Esophagus muscularis mucosa (tissue), 4 donors: ENCODE measurements around the gene TNNC2. TPM values are rescaled to one million over a fixed set of nuclear protein-coding genes. Genes with fewer than 3 reads are reported as not detected.

Source experiments
- DNase-seq: peaks from one replicate; pipeline ENCODE4 v3.0.0-alpha.2; 2017; ENCODE audit errors: extremely low spot score
- H3K27ac ChIP-seq, 4 donors: fragments of 200-600 bp; sonication (generic); replicated peaks in 1 of 4; 1 replicate in 3 of 4; 2 replicates in 1 of 4; pipeline ENCODE4 v1.5.1; 2016 to 2019; ENCODE audit warnings: mild to moderate bottlenecking in 1 of 4
- H3K27me3 ChIP-seq, 4 donors: fragments of 200-600 bp; sonication (generic); one replicate each; pipeline versions ENCODE4 v1.5.1 to v1.6.0; 2016 to 2019
- H3K36me3 ChIP-seq, 4 donors: fragments of 200-600 bp; sonication (generic); one replicate each; pipeline ENCODE4 v1.5.1; 2016 to 2019
- H3K4me1 ChIP-seq, 4 donors: fragments of 200-600 bp; sonication (generic); one replicate each; pipeline ENCODE4 v1.5.1; 2016 to 2019
- H3K4me3 ChIP-seq, 4 donors: fragments of 200-600 bp; sonication (generic); 1 replicate in 2 of 4; 2 replicates in 2 of 4; pipeline ENCODE4 v1.5.1; 2016 to 2019; ENCODE audit warnings: mild to moderate bottlenecking in 4 of 4, moderate library complexity in 1 of 4
- H3K9me3 ChIP-seq, 4 donors: fragments of 200-600 bp; sonication (generic); 1 replicate in 3 of 4; 2 replicates in 1 of 4; pipeline ENCODE4 v1.5.1; 2016 to 2019
- EP300 ChIP-seq: sonication (generic); formaldehyde crosslinking; IDR thresholded peaks from one replicate; pipeline ENCODE4 v1.6.1; 2017; ENCODE audit warnings: antibody characterized with exemption
- POLR2A ChIP-seq: fragments of 450-650 bp; IDR thresholded peaks from one replicate; pipeline ENCODE4 v1.6.1; 2017; ENCODE audit warnings: antibody characterized with exemption, moderate library complexity, mild to moderate bottlenecking, low read depth
- POLR2AphosphoS5 ChIP-seq, 2 donors: sonication (generic); formaldehyde crosslinking; IDR thresholded peaks; one replicate each; pipeline ENCODE4 v1.6.1; 2017; ENCODE audit warnings: antibody characterized with exemption in 2 of 2
- WGBS: methylation state at CpG from one replicate; pipeline ENCODE4 v1.1.5; 2018; 5-methylcytosine and 5-hydroxymethylcytosine counted together
- intact Hi-C: fragments of 100-400 bp; cut with DNase I; formaldehyde crosslinking; loops from one replicate; pipeline ENCODE4 v1.15.1; 2023
- total RNA-seq, 4 donors: library from RNA; depleted of rRNA; stranded (reverse); fragments of >200 nt; gene quantifications; one replicate each; pipeline versions ENCODE4 v1.1.0 to v1.2.1, GENCODE V29; 2016
- TF ChIP-seq, protein P1 (sequence below), 3 experiments: fragments of 200-600 bp in 2 of 3; fragments of 450-650 bp in 1 of 3; sonication (generic) in 2 of 3; IDR thresholded peaks; one replicate each; pipeline ENCODE4 v1.5.1; 2017 to 2019; ENCODE audit warnings: antibody characterized with exemption in 3 of 3, mild to moderate bottlenecking in 2 of 3, moderate library complexity in 1 of 3

The TNNC2 gene
- total RNA-seq, 4 donors from 2014 or later, result 0.46 to 3.1 (median 1.8) TPM

DNA sequence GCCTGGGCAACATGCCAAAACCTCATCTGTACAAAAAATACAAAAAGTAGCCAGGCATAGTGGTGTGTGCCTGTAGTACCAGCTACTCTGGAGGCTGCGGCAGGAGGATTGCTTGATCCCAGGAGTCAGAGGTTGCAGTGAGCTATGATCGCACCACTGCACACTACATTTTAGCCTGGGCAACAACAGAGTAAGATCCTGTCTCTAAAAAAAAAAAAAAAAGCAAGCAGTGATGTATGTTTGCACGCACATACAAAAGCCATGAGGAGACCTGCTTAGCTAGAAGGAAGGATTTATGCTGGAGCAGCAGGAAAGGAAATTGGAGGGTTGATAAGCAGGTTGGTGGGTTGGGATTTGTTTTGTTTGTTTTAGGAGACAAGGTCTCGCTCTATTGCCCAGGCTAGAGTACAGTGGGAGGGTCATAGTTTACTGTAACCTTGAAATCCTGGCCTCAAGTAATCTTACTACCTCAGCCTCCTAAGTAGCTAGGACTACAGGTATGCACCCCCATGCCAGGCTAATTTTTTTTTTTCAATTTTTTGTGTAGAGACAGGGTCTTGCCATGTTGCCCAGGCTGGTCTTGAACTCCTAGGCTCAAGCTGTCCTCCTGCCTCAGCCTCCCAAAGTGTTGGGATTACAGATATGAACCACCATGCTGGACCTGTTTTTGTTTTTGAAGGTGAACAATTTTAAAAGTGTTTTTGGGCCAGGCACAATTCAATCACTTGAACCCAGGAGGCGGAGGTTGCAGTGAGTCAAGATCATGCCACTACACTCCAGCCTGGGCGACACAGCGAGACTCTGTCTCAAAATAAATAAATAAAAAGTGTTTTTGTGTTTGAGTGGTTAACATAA is 34.3 kb upstream of the TNNC2 start:
- no peak overlapping the region for H3K4me3 ChIP-seq
- intact Hi-C loops, result no loop called here
- no peaks in the 10 kb centered on the region for H3K9me3 ChIP-seq
- H3K36me3 ChIP-seq, result no peaks in the 10 kb centered on the region
- no peaks in the 10 kb centered on the region for H3K27me3 ChIP-seq
- H3K27ac ChIP-seq, result no peak overlapping the region
- 95% methylated on average over 7 of the region's 7 CpGs for WGBS
- TF ChIP-seq POLR2A (no peak), POLR2AphosphoS5 (IDR thresholded peaks at IDR 0.05) (no peak), EP300 (no peak)
- TF ChIP-seq, protein P1, sequence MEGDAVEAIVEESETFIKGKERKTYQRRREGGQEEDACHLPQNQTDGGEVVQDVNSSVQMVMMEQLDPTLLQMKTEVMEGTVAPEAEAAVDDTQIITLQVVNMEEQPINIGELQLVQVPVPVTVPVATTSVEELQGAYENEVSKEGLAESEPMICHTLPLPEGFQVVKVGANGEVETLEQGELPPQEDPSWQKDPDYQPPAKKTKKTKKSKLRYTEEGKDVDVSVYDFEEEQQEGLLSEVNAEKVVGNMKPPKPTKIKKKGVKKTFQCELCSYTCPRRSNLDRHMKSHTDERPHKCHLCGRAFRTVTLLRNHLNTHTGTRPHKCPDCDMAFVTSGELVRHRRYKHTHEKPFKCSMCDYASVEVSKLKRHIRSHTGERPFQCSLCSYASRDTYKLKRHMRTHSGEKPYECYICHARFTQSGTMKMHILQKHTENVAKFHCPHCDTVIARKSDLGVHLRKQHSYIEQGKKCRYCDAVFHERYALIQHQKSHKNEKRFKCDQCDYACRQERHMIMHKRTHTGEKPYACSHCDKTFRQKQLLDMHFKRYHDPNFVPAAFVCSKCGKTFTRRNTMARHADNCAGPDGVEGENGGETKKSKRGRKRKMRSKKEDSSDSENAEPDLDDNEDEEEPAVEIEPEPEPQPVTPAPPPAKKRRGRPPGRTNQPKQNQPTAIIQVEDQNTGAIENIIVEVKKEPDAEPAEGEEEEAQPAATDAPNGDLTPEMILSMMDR (IDR thresholded peaks at IDR 0.05), result no peak
- DNase-seq, result no peak
- peaks cover 9 to 25% (median 19%) of the 10 kb centered on the region in 4 donors for H3K4me1 ChIP-seq

GRCh38 chr20:45860560-45861220 is 33.6 kb upstream of the TNNC2 start:
- intact Hi-C loops, result no loop called here
- 73% methylated on average over 7 of the region's 7 CpGs for WGBS
- no peaks in the 10 kb centered on the region for H3K36me3 ChIP-seq
- no peak overlapping the region for H3K4me3 ChIP-seq
- no peak for DNase-seq
- peaks cover 17 to 32% (median 27%) of the 10 kb centered on the region in 4 donors for H3K4me1 ChIP-seq
- H3K27ac ChIP-seq, result no peak overlapping the region
- H3K9me3 ChIP-seq, result no peaks in the 10 kb centered on the region
- TF ChIP-seq EP300, result no peak
- TF ChIP-seq POLR2A, result no peak
- TF ChIP-seq, protein P1 (IDR thresholded peaks at IDR 0.05), result no peak
- TF ChIP-seq POLR2AphosphoS5 (IDR thresholded peaks at IDR 0.05), result no peak
- H3K27me3 ChIP-seq, result no peaks in the 10 kb centered on the region

GRCh38 chr20:45859916-45860315 is 32.8 kb upstream of the TNNC2 start:
- Histone ChIP-seq H3K9me3 (no peaks in the 10 kb centered on the region), H3K27ac (no peak overlapping the region), H3K36me3 (peaks cover 0 to 2% (median under 1%) of the 10 kb centered on the region in 4 donors), H3K27me3 (no peaks in the 10 kb centered on the region), H3K4me3 (no peak overlapping the region), H3K4me1 (peaks cover 25 to 40% (median 34%) of the 10 kb centered on the region in 4 donors)
- TF ChIP-seq POLR2AphosphoS5 (IDR thresholded peaks at IDR 0.05) (no peak), EP300 (no peak), POLR2A (no peak)
- TF ChIP-seq, protein P1 (IDR thresholded peaks at IDR 0.05), result no peak
- WGBS, result 94% methylated on average over 5 of the region's 5 CpGs
- DNase-seq, result no peak
- intact Hi-C loops, result no loop called here

- Histone ChIP-seq H3K9me3 (no peaks in the 10 kb centered on the region), H3K4me1 (peaks cover 29 to 61% (median 44%) of the 10 kb centered on the region in 4 donors), H3K36me3 (peaks cover 3 to 23% (median 12%) of the 10 kb centered on the region in 4 donors), H3K27me3 (no peaks in the 10 kb centered on the region), H3K27ac (peak overlapping the region; percentile 78 to 87 (median 80)), H3K4me3 (peak overlapping the region; percentile 84 to 91 (median 90))
- DNase-seq, result no peak
- WGBS, result 13% methylated on average over 13 of the region's 13 CpGs
- intact Hi-C loops, result no loop called here
- TF ChIP-seq EP300 (no peak), POLR2A (no peak), POLR2AphosphoS5 (IDR thresholded peaks at IDR 0.05) (no peak)
- TF ChIP-seq, protein P1 (IDR thresholded peaks at IDR 0.05), result no peak
Observed at GRCh38 chr20:45857882-45858216, 30.7 kb upstream of the TNNC2 start.
